HCT116 (cell line): ENCODE results near the gene ANXA3. TPM values are rescaled to one million over a fixed set of nuclear protein-coding genes. Genes with fewer than 3 reads are reported as not detected.

ENCODE experiments used
- ATAC-seq: fragments of 200-7000 bp; cut with Tn5 transposase; 2 replicates; pipeline ENCODE4 v1.9.1; 2020; ENCODE audit warnings: mild to moderate bottlenecking, moderate library complexity
- BruUV-seq: library from RNA; stranded (reverse); fragments of 400-500 nt; replicated peaks from 2 replicates; lab custom pipeline; 2021; lab: Mats Ljungman, UMichigan
- CTCF ChIA-PET: fragments of 300-600 bp; sonication (Branson Sonifier 250); formaldehyde crosslinking; loops from one replicate; lab custom pipeline; 2021; ENCODE audit warnings: antibody characterized with exemption; lab: Charles Lee
- POLR2A ChIA-PET: fragments of 300-600, 350-600 bp; sonication (Branson Sonifier 250); formaldehyde crosslinking; loops from one replicate; lab custom pipeline; 2021; ENCODE audit warnings: antibody characterized with exemption; lab: Charles Lee
- RAD21 ChIA-PET, 2 experiments: fragments of 300-600 bp; sonication (Branson Sonifier 250); formaldehyde crosslinking; loops; one replicate each; lab custom pipeline; 2023; ENCODE audit warnings: low total read pairs in 2 of 2; ENCODE audit not compliant: uncharacterized antibody in 2 of 2, unreplicated experiment in 2 of 2, low non-redundant PET in 1 of 2; lab: Charles Lee
- DNase-seq: peaks from one replicate; pipeline ENCODE4 v3.0.0-alpha.2; 2010; ENCODE audit warnings: low read depth, low spot score
- H2AFZ ChIP-seq: fragments of 200-600 bp; shearing (Covaris generic), sonication (generic); 2 replicates; pipeline ENCODE4 v1.6.1; 2017; ENCODE audit warnings: low read depth, mixed run types, mixed read lengths, antibody characterized with exemption, low read length; ENCODE audit not compliant: poor library complexity, severe bottlenecking
- H3K27ac ChIP-seq: 2 replicates; pipeline ENCODE4 v1.5.1; 2012; ENCODE audit warnings: low read depth, low read length
- H3K27me3 ChIP-seq: fragments of 200-600 bp; sonication (generic); 2 replicates; pipeline ENCODE4 v1.6.1; 2016; ENCODE audit warnings: mixed run types, low read length, mixed read lengths; ENCODE audit not compliant: insufficient read depth
- H3K36me3 ChIP-seq, 2 experiments: fragments of 200-500 bp in 1 of 2; fragments of 200-600 bp in 1 of 2; sonication (Bioruptor generic) in 1 of 2; sonication (generic) in 1 of 2; 2 replicates each; pipeline versions ENCODE4 v1.5.1 to v1.6.1; 2014 to 2016; ENCODE audit warnings: low read length in 2 of 2, inconsistent platforms in 1 of 2, mixed read lengths in 1 of 2, mixed run types in 1 of 2; ENCODE audit not compliant: insufficient read depth in 2 of 2, control insufficient read depth in 1 of 2
- H3K4me1 ChIP-seq, 2 experiments: fragments of 200-600 bp in 1 of 2; sonication (generic) in 1 of 2; 2 replicates each; pipeline versions ENCODE4 v1.5.1 to v1.6.1; 2012 to 2017; ENCODE audit warnings: low read length in 2 of 2, inconsistent platforms in 1 of 2, mild to moderate bottlenecking in 1 of 2, mixed read lengths in 1 of 2, mixed run types in 1 of 2, moderate library complexity in 1 of 2; ENCODE audit not compliant: insufficient read depth in 2 of 2, control insufficient read depth in 1 of 2
- H3K4me2 ChIP-seq: fragments of 200-600 bp; sonication (generic); 2 replicates; pipeline ENCODE4 v1.6.1; 2017; ENCODE audit warnings: mixed run types, low read length, mixed read lengths
- H3K4me3 ChIP-seq, 2 experiments: fragments of 200-600 bp in 1 of 2; sonication (generic) in 1 of 2; replicated peaks in 1 of 2; 2 replicates each; pipeline ENCODE4 v1.5.1; 2011 to 2016; ENCODE audit warnings: low read length in 2 of 2, control low read depth in 1 of 2, low read depth in 1 of 2, mild to moderate bottlenecking in 1 of 2, mixed read lengths in 1 of 2, mixed run types in 1 of 2
- H3K79me2 ChIP-seq: fragments of 200-600 bp; sonication (generic); 2 replicates; pipeline ENCODE4 v1.6.1; 2017; ENCODE audit warnings: mild to moderate bottlenecking, mixed run types, low read length, moderate library complexity, mixed read lengths; ENCODE audit not compliant: insufficient read depth
- H3K9ac ChIP-seq: fragments of 200-600 bp; sonication (generic); 2 replicates; pipeline ENCODE4 v1.6.1; 2016; ENCODE audit warnings: low read length, mixed read lengths
- H3K9me2 ChIP-seq: fragments of 200-600 bp; sonication (generic), shearing (Covaris generic); 2 replicates; pipeline ENCODE4 v1.6.1; 2017; ENCODE audit warnings: mixed run types, mild to moderate bottlenecking, moderate library complexity; ENCODE audit not compliant: insufficient read depth
- H3K9me3 ChIP-seq, 2 experiments: fragments of 200-500 bp in 1 of 2; fragments of 200-600 bp in 1 of 2; sonication (Bioruptor generic) in 1 of 2; sonication (generic) in 1 of 2; 2 replicates each; pipeline ENCODE4 v1.6.1; 2014 to 2017; ENCODE audit warnings: low read length in 2 of 2, mixed read lengths in 2 of 2, inconsistent platforms in 1 of 2, low read depth in 1 of 2, mild to moderate bottlenecking in 1 of 2, mixed run types in 1 of 2, moderate library complexity in 1 of 2; ENCODE audit not compliant: control insufficient read depth in 1 of 2, insufficient read depth in 1 of 2
- H4K20me1 ChIP-seq: fragments of 200-600 bp; sonication (generic), shearing (Covaris generic); 2 replicates; pipeline ENCODE4 v1.6.1; 2017; ENCODE audit warnings: mixed run types, mild to moderate bottlenecking, moderate library complexity; ENCODE audit not compliant: insufficient read depth
- EGR1 ChIP-seq: IDR thresholded peaks from 2 replicates; pipeline ENCODE4 v1.6.1; 2012; ENCODE audit warnings: low read depth
- ELF1 ChIP-seq: IDR thresholded peaks from 2 replicates; pipeline ENCODE4 v1.6.1; 2012; ENCODE audit warnings: low read depth, borderline replicate concordance
- JUND ChIP-seq: IDR thresholded peaks from 2 replicates; pipeline ENCODE4 v1.6.1; 2012
- POLR2A ChIP-seq: IDR thresholded peaks from 2 replicates; pipeline ENCODE4 v1.7.0; 2011; ENCODE audit warnings: borderline replicate concordance; ENCODE audit not compliant: insufficient read depth, insufficient read length; ENCODE audit errors: extremely low read depth
- POLR2AphosphoS5 ChIP-seq: IDR thresholded peaks from 2 replicates; pipeline ENCODE4 v1.6.1; 2011; ENCODE audit warnings: mild to moderate bottlenecking, low read depth, low read length, moderate library complexity
- SP1 ChIP-seq: IDR thresholded peaks from 2 replicates; pipeline ENCODE4 v1.6.1; 2012; ENCODE audit warnings: low read depth
- TCF7L2 ChIP-seq: IDR thresholded peaks from 2 replicates; pipeline ENCODE4 v1.7.0; 2011; ENCODE audit warnings: borderline replicate concordance, inconsistent platforms; ENCODE audit not compliant: insufficient read depth, insufficient read length; ENCODE audit errors: extremely low read depth
- YY1 ChIP-seq: IDR thresholded peaks from 2 replicates; pipeline ENCODE4 v1.6.1; 2011; ENCODE audit warnings: low read length, low read depth, moderate library complexity, mild to moderate bottlenecking; ENCODE audit not compliant: insufficient replicate concordance; ENCODE audit errors: extremely low read depth
- ZNF274 ChIP-seq: fragments of 200-500 bp; sonication (Bioruptor generic); IDR thresholded peaks from 2 replicates; pipeline ENCODE4 v1.6.1; 2014; ENCODE audit warnings: mild to moderate bottlenecking, low read depth, low read length, inconsistent platforms
- intact Hi-C: fragments of 100-400 bp; cut with micrococcal nuclease; formaldehyde crosslinking; loops from 2 replicates; pipeline ENCODE4 v1.10.0; 2022
- total RNA-seq: library from RNA; stranded (reverse); gene quantifications from one replicate; pipeline ENCODE4 v1.2.1, GENCODE V29; 2021; ENCODE audit not compliant: unreplicated experiment
- TF ChIP-seq, protein P1 (sequence below): IDR thresholded peaks from 2 replicates; pipeline ENCODE4 v1.6.1; 2012; ENCODE audit warnings: low read depth

Gene ANXA3
- total RNA-seq, 1 experiment from 2014 or later: 158 TPM

DNA sequence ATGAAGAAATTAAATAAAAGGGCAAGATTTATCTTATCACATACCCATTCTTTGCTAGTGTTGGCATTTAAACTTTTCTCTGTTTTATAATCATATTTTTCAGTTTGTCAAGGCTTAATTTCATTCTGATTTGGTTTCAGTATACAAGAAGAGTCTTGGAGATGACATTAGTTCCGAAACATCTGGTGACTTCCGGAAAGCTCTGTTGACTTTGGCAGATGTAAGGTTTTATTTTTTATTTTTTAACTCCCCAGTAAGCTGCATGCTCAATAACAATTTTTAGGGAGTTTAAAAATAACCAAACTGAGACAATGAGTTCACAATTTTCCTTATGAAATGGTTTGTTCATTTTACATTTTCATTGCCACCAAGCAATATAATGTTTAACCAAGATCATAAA lies 39.8 kb downstream of the ANXA3 start:
- RAD21 ChIA-PET: no interaction called here
- no peak for ATAC-seq
- no peaks in the 10 kb centered on the region for H4K20me1 ChIP-seq
- no peak overlapping the region for H3K4me2 ChIP-seq
- no peak overlapping the region for H3K4me3 ChIP-seq
- H3K27ac ChIP-seq: no peak overlapping the region
- H3K79me2 ChIP-seq: no peaks in the 10 kb centered on the region
- H3K9me2 ChIP-seq: no peaks in the 10 kb centered on the region
- peaks cover 2 to 68% of the 10 kb centered on the region in 2 experiments; a peak in 2 of 4 replicates for H3K36me3 ChIP-seq
- H2AFZ ChIP-seq: no peak overlapping the region
- POLR2A ChIA-PET: no interaction called here
- no peaks in the 10 kb centered on the region for H3K27me3 ChIP-seq
- CTCF ChIA-PET: no interaction called here
- no TSS peak for BruUV-seq
- H3K9ac ChIP-seq: no peak overlapping the region
- no peaks in the 10 kb centered on the region for H3K4me1 ChIP-seq
- intact Hi-C loops: no loop called here
- H3K9me3 ChIP-seq: no peaks in the 10 kb centered on the region
- no peak for DNase-seq
- TF ChIP-seq POLR2AphosphoS5 (no peak), TCF7L2 (no peak), JUND (no peak), SP1 (no peak), ELF1 (no peak), YY1 (no peak), POLR2A (no peak), EGR1 (no peak), ZNF274 (no peak)
- TF ChIP-seq, protein P1, sequence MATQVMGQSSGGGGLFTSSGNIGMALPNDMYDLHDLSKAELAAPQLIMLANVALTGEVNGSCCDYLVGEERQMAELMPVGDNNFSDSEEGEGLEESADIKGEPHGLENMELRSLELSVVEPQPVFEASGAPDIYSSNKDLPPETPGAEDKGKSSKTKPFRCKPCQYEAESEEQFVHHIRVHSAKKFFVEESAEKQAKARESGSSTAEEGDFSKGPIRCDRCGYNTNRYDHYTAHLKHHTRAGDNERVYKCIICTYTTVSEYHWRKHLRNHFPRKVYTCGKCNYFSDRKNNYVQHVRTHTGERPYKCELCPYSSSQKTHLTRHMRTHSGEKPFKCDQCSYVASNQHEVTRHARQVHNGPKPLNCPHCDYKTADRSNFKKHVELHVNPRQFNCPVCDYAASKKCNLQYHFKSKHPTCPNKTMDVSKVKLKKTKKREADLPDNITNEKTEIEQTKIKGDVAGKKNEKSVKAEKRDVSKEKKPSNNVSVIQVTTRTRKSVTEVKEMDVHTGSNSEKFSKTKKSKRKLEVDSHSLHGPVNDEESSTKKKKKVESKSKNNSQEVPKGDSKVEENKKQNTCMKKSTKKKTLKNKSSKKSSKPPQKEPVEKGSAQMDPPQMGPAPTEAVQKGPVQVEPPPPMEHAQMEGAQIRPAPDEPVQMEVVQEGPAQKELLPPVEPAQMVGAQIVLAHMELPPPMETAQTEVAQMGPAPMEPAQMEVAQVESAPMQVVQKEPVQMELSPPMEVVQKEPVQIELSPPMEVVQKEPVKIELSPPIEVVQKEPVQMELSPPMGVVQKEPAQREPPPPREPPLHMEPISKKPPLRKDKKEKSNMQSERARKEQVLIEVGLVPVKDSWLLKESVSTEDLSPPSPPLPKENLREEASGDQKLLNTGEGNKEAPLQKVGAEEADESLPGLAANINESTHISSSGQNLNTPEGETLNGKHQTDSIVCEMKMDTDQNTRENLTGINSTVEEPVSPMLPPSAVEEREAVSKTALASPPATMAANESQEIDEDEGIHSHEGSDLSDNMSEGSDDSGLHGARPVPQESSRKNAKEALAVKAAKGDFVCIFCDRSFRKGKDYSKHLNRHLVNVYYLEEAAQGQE: no peak
